ENCODE data around the gene SORL1-AS1.

SORL1-AS1 gene

DNA sequence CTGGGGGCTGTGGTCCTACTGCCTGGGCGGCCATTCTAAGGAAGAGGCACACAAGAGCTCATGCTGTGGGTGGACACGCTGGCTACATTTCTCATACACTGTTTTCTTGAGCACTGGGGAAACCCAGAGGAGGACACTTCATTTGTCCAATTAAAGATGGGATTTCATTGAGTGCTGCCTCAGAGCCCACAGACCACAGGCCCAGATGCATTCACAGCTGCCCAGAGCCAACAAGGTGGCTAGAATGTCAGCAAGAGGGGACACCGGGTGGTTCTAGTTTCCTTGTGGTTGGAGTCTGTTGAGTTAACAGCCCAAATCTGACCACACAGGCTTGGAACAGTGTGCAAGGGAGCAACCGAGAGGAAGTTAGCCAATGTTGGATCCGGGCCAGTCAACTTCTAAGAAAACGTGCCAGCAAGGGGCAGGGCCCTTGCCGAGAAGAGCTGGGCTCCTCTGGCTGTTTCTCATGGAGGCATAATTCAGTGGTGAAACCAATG is 35.7 kb downstream of the SORL1-AS1 start (continued):
- TF ChIP-seq, protein P1, sequence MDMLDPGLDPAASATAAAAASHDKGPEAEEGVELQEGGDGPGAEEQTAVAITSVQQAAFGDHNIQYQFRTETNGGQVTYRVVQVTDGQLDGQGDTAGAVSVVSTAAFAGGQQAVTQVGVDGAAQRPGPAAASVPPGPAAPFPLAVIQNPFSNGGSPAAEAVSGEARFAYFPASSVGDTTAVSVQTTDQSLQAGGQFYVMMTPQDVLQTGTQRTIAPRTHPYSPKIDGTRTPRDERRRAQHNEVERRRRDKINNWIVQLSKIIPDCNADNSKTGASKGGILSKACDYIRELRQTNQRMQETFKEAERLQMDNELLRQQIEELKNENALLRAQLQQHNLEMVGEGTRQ (CRISPR knock-in tag; IDR thresholded peaks at IDR 0.05): no peak
- TF ChIP-seq, protein P2, sequence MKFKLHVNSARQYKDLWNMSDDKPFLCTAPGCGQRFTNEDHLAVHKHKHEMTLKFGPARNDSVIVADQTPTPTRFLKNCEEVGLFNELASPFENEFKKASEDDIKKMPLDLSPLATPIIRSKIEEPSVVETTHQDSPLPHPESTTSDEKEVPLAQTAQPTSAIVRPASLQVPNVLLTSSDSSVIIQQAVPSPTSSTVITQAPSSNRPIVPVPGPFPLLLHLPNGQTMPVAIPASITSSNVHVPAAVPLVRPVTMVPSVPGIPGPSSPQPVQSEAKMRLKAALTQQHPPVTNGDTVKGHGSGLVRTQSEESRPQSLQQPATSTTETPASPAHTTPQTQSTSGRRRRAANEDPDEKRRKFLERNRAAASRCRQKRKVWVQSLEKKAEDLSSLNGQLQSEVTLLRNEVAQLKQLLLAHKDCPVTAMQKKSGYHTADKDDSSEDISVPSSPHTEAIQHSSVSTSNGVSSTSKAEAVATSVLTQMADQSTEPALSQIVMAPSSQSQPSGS (CRISPR knock-in tag; IDR thresholded peaks at IDR 0.05; ENCODE audit: borderline replicate concordance, low read depth): no peak
- TF ChIP-seq, protein P3, sequence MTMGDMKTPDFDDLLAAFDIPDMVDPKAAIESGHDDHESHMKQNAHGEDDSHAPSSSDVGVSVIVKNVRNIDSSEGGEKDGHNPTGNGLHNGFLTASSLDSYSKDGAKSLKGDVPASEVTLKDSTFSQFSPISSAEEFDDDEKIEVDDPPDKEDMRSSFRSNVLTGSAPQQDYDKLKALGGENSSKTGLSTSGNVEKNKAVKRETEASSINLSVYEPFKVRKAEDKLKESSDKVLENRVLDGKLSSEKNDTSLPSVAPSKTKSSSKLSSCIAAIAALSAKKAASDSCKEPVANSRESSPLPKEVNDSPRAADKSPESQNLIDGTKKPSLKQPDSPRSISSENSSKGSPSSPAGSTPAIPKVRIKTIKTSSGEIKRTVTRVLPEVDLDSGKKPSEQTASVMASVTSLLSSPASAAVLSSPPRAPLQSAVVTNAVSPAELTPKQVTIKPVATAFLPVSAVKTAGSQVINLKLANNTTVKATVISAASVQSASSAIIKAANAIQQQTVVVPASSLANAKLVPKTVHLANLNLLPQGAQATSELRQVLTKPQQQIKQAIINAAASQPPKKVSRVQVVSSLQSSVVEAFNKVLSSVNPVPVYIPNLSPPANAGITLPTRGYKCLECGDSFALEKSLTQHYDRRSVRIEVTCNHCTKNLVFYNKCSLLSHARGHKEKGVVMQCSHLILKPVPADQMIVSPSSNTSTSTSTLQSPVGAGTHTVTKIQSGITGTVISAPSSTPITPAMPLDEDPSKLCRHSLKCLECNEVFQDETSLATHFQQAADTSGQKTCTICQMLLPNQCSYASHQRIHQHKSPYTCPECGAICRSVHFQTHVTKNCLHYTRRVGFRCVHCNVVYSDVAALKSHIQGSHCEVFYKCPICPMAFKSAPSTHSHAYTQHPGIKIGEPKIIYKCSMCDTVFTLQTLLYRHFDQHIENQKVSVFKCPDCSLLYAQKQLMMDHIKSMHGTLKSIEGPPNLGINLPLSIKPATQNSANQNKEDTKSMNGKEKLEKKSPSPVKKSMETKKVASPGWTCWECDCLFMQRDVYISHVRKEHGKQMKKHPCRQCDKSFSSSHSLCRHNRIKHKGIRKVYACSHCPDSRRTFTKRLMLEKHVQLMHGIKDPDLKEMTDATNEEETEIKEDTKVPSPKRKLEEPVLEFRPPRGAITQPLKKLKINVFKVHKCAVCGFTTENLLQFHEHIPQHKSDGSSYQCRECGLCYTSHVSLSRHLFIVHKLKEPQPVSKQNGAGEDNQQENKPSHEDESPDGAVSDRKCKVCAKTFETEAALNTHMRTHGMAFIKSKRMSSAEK (CRISPR knock-in tag; IDR thresholded peaks at IDR 0.05; ENCODE audit: borderline replicate concordance): no peak
- no peak for TF ChIP-seq FOXK1 (CRISPR knock-in tag; IDR thresholded peaks at IDR 0.05)

DNA sequence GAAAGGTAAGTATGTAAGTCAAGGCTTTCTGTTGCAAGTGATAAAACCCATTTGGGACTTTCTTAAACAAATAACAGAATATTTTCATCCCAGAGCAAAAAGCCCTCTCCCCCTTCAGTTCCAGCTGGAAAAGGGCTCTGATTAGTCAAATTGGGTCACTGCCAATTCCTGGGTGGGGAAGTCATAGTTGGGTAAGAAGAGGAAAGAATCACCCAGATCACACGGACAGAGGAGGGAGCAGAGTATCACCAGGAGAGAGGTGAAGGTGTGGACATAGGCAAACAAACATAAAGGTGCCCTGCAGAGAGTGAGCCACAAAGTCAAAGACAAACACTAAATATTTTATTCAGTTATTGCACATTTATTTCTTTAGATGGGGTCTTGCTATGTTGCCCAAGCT is 36.9 kb downstream of the SORL1-AS1 start:
- ATAC-seq (no peak), DNase-seq (ENCODE audit: low spot score) (no peak)
- ChIA-PET CTCF (no interaction called here), POLR2A (no interaction called here)
- Mint-ChIP-seq H3K36me3 (no peaks in the 10 kb centered on the region), H3K4me1 (peaks cover 8% of the 10 kb centered on the region), H3K27ac (no peak overlapping the region), H3K4me3 (no peak overlapping the region), H3K9me3 (no peaks in the 10 kb centered on the region), H3K27me3 (ENCODE audit: low read depth) (no peaks in the 10 kb centered on the region)
- TF ChIP-seq, protein P4, sequence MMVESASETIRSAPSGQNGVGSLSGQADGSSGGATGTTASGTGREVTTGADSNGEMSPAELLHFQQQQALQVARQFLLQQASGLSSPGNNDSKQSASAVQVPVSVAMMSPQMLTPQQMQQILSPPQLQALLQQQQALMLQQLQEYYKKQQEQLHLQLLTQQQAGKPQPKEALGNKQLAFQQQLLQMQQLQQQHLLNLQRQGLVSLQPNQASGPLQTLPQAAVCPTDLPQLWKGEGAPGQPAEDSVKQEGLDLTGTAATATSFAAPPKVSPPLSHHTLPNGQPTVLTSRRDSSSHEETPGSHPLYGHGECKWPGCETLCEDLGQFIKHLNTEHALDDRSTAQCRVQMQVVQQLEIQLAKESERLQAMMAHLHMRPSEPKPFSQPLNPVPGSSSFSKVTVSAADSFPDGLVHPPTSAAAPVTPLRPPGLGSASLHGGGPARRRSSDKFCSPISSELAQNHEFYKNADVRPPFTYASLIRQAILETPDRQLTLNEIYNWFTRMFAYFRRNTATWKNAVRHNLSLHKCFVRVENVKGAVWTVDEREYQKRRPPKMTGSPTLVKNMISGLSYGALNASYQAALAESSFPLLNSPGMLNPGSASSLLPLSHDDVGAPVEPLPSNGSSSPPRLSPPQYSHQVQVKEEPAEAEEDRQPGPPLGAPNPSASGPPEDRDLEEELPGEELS (CRISPR knock-in tag; IDR thresholded peaks at IDR 0.05): no peak
- TF ChIP-seq OVOL2 (CRISPR knock-in tag; IDR thresholded peaks at IDR 0.05; ENCODE audit: borderline replicate concordance): no peak

DNA sequence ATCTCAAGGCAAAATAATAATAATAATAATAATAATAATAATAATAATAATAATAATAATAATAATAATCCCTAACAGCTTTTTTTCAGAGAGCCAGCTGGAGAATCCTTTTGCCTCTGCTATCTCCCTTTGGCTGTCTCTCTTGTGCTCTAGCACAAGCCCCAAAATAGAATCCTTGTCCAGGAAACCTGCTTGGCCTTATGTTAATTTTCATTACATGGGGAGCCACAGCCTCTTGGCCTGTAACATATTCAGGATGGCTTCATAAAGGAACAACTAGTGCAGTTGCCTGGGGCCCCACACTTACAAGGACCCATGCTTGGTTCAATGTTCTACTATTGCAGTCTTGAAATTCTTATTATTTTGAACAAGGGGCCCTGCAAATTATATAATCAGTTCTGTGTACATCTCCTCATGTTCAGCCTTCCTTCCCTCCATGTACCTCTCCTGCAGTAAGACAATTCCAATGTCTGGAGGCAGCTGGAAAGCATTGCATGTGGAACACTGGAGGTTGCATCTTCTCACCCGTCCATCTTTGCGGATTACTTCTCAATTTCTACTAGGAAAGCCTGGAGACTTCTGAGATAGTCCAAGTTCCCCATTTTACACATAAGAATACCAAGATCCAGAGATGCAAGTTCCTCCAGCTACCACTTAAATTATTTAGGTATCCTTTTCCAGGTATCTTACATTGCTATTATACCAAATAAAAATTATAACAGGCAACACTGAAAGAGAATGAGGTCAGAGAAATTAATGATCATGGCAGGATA is 38.4 kb downstream of the SORL1-AS1 start:
- ChIA-PET POLR2A (no interaction called here), CTCF (interaction anchor here (0.6 to 0.9 kb wide), 2 partner anchors 11 to 53 kb away, joined by 3 read pairs; no protein-coding TSS in a partner anchor)
- H3K36me3 Mint-ChIP-seq: no peaks in the 10 kb centered on the region

More for the DNA sequence above, 38.4 kb downstream of the SORL1-AS1 start:
- ATAC-seq (no peak), DNase-seq (ENCODE audit: low spot score) (no peak)
- TF ChIP-seq ZNF317 (CRISPR knock-in tag; IDR thresholded peaks at IDR 0.05; ENCODE audit: borderline replicate concordance, low read depth): no peak
- TF ChIP-seq, protein P5, sequence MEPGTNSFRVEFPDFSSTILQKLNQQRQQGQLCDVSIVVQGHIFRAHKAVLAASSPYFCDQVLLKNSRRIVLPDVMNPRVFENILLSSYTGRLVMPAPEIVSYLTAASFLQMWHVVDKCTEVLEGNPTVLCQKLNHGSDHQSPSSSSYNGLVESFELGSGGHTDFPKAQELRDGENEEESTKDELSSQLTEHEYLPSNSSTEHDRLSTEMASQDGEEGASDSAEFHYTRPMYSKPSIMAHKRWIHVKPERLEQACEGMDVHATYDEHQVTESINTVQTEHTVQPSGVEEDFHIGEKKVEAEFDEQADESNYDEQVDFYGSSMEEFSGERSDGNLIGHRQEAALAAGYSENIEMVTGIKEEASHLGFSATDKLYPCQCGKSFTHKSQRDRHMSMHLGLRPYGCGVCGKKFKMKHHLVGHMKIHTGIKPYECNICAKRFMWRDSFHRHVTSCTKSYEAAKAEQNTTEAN (CRISPR knock-in tag; IDR thresholded peaks at IDR 0.05): no peak
- no peak for TF ChIP-seq SP1 (CRISPR knock-in tag; conservative IDR thresholded peaks at IDR 0.05)
- TF ChIP-seq NR3C1 (CRISPR knock-in tag; conservative IDR thresholded peaks at IDR 0.05; ENCODE audit: low read depth): no peak
- TF ChIP-seq ZBTB21 (CRISPR knock-in tag; IDR thresholded peaks at IDR 0.05; ENCODE audit: borderline replicate concordance): no peak
- TF ChIP-seq, protein P6, sequence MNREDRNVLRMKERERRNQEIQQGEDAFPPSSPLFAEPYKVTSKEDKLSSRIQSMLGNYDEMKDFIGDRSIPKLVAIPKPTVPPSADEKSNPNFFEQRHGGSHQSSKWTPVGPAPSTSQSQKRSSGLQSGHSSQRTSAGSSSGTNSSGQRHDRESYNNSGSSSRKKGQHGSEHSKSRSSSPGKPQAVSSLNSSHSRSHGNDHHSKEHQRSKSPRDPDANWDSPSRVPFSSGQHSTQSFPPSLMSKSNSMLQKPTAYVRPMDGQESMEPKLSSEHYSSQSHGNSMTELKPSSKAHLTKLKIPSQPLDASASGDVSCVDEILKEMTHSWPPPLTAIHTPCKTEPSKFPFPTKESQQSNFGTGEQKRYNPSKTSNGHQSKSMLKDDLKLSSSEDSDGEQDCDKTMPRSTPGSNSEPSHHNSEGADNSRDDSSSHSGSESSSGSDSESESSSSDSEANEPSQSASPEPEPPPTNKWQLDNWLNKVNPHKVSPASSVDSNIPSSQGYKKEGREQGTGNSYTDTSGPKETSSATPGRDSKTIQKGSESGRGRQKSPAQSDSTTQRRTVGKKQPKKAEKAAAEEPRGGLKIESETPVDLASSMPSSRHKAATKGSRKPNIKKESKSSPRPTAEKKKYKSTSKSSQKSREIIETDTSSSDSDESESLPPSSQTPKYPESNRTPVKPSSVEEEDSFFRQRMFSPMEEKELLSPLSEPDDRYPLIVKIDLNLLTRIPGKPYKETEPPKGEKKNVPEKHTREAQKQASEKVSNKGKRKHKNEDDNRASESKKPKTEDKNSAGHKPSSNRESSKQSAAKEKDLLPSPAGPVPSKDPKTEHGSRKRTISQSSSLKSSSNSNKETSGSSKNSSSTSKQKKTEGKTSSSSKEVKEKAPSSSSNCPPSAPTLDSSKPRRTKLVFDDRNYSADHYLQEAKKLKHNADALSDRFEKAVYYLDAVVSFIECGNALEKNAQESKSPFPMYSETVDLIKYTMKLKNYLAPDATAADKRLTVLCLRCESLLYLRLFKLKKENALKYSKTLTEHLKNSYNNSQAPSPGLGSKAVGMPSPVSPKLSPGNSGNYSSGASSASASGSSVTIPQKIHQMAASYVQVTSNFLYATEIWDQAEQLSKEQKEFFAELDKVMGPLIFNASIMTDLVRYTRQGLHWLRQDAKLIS (CRISPR knock-in tag; IDR thresholded peaks at IDR 0.05; ENCODE audit: borderline replicate concordance): no peak
- no peak for TF ChIP-seq RELA (CRISPR knock-in tag; IDR thresholded peaks at IDR 0.05; ENCODE audit: borderline replicate concordance)
- TF ChIP-seq FOXK1 (CRISPR knock-in tag; IDR thresholded peaks at IDR 0.05): no peak
- TF ChIP-seq ZNF263 (CRISPR knock-in tag; IDR thresholded peaks at IDR 0.05; ENCODE audit: low read depth): no peak
- no peak for TF ChIP-seq ZNF416 (CRISPR knock-in tag; IDR thresholded peaks at IDR 0.05)
- TF ChIP-seq ZNF232 (CRISPR knock-in tag; IDR thresholded peaks at IDR 0.05): no peak
- H3K27ac Mint-ChIP-seq: no peak overlapping the region
- H3K4me1 Mint-ChIP-seq: peaks cover 6% of the 10 kb centered on the region; the same call in 1 of the 2 replicates
- H3K4me3 Mint-ChIP-seq: no peak overlapping the region
- H3K9me3 Mint-ChIP-seq: no peaks in the 10 kb centered on the region
- H3K27me3 Mint-ChIP-seq (ENCODE audit: low read depth): no peaks in the 10 kb centered on the region

Data from WTC11 (cell line).